Measurements from ENCODE around the gene RALGPS1.

The RALGPS1 gene

GRCh38 chr9:127208416-127208815, 293.8 kb downstream of the RALGPS1 start:
- H3K9ac ChIP-seq = no peak overlapping the region
- H3K79me2 ChIP-seq = no peaks in the 10 kb centered on the region
- TF ChIP-seq CTCF (IDR thresholded peaks at IDR 0.05) = no peak
- no peaks in the 10 kb centered on the region for H3K4me1 ChIP-seq
- H3K9me3 ChIP-seq (ENCODE audit: control insufficient read depth, low read length) = no peaks in the 10 kb centered on the region
- no peak overlapping the region for H3K27ac ChIP-seq
- H3K36me3 ChIP-seq (ENCODE audit: control insufficient read depth, insufficient read depth, low read length) = no peaks in the 10 kb centered on the region
- no peak overlapping the region for H3K4me3 ChIP-seq (ENCODE audit: low read depth, low read length)
- no peak overlapping the region for H3K4me2 ChIP-seq (ENCODE audit: low read length)
- no peak overlapping the region for H2AFZ ChIP-seq
- no peaks in the 10 kb centered on the region for H3K27me3 ChIP-seq (ENCODE audit: control insufficient read depth, insufficient read depth, low read length)

DNA sequence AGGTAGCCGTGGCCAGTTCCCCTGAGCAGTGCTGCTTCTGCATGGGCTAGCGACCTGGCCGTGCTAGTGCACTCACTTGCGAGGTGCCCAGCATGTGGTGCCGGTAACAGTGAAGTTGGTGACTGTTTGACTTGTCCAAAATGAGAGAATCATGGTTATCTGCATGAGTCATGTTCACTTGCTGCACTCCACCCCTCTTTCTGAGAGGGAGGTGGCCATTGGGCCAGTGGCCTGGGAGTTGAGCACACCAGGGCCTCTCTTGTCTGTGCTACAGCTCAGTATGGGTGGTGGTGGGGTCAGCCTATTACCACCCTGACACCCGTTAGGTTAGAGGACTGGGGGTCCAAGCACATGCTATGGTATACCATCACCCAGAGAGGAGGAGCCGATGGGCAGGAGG, 294.6 kb downstream of the RALGPS1 start:
- TF ChIP-seq CTCF (IDR thresholded peaks at IDR 0.05) = no peak
- no peak overlapping the region for H3K27ac ChIP-seq
- H3K79me2 ChIP-seq = no peaks in the 10 kb centered on the region
- no peak overlapping the region for H3K4me3 ChIP-seq (ENCODE audit: low read depth, low read length)
- H3K36me3 ChIP-seq (ENCODE audit: control insufficient read depth, insufficient read depth, low read length) = no peaks in the 10 kb centered on the region
- no peaks in the 10 kb centered on the region for H3K4me1 ChIP-seq
- H3K4me2 ChIP-seq (ENCODE audit: low read length) = no peak overlapping the region
- no peaks in the 10 kb centered on the region for H3K27me3 ChIP-seq (ENCODE audit: control insufficient read depth, insufficient read depth, low read length)
- no peaks in the 10 kb centered on the region for H3K9me3 ChIP-seq (ENCODE audit: control insufficient read depth, low read length)
- no peak overlapping the region for H2AFZ ChIP-seq
- H3K9ac ChIP-seq = no peak overlapping the region

GRCh38 chr9:127209948-127210640, 295.5 kb downstream of the RALGPS1 start:
- Histone ChIP-seq H3K4me3 (ENCODE audit: low read depth, low read length) (no peak overlapping the region), H3K27ac (no peak overlapping the region), H3K27me3 (ENCODE audit: control insufficient read depth, insufficient read depth, low read length) (no peaks in the 10 kb centered on the region), H3K4me2 (ENCODE audit: low read length) (no peak overlapping the region), H3K9me3 (ENCODE audit: control insufficient read depth, low read length) (no peaks in the 10 kb centered on the region), H2AFZ (no peak overlapping the region), H3K36me3 (ENCODE audit: control insufficient read depth, insufficient read depth, low read length) (no peaks in the 10 kb centered on the region), H3K4me1 (no peaks in the 10 kb centered on the region), H3K9ac (no peak overlapping the region), H3K79me2 (no peaks in the 10 kb centered on the region)
- TF ChIP-seq CTCF (IDR thresholded peaks at IDR 0.05) = no peak

DNA sequence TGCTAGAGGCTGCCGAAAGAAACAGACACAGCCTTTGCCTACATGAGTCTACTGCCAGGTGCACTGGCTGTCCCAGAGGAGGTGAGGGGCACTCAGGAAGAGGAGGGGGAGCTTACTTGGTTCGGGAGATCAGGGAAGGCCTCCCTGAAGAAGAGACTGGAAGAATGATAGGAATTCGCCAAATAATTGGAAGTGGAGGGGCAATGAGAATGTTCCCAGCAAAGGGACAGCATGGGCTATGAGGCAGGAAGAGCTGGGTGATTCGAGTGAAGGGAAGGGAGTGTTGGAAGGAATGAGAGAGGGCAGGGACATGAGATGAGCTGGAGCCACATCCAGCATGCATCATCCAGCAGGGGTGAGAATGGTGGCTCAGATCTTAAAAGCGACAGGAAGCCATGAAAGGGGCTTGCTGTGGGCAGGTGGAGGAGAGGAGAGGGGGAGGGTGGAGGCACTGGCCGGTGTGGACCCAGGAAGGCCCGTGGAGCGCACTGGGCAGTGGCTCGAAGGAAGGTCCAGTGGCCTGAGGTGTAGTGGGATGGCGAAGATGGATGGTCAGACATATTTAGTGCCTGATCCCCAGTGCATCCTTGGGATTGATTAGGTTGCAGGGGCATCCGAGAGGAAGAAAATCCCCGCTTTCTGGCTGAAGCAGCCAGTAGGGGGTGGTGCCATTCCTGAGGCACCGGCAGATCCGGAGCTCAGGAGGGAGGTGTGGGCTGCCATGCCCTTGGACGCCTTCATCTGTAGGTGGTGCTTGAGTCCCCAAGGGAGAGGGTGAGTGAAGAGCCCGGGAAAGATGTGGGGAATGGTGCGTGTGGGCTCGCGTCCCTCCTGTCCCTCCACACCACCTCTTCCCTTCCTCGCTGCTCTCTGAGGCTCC, 296.5 kb downstream of the RALGPS1 start:
- Histone ChIP-seq H3K9me3 (ENCODE audit: control insufficient read depth, low read length) (no peaks in the 10 kb centered on the region), H3K4me3 (ENCODE audit: low read depth, low read length) (no peak overlapping the region), H3K27me3 (ENCODE audit: control insufficient read depth, insufficient read depth, low read length) (no peaks in the 10 kb centered on the region), H3K79me2 (no peaks in the 10 kb centered on the region), H3K4me2 (ENCODE audit: low read length) (no peak overlapping the region), H3K4me1 (no peaks in the 10 kb centered on the region), H2AFZ (no peak overlapping the region), H3K27ac (no peak overlapping the region), H3K36me3 (ENCODE audit: control insufficient read depth, insufficient read depth, low read length) (no peaks in the 10 kb centered on the region), H3K9ac (no peak overlapping the region)
- TF ChIP-seq CTCF (IDR thresholded peaks at IDR 0.05) = no peak

All from parathyroid adenoma (tissue), 2 donors.